Epithelial cell of esophagus (primary cell): ENCODE data around the gene OLFML2A.
A peak's percentile ranks its signal among the peaks of the same experiment; 100 is the strongest.

Source experiments
- DNase-seq: peaks from one replicate; pipeline ENCODE4 v3.0.0; 2010; ENCODE audit warnings: low read depth
- H3K4me3 ChIP-seq: 2 replicates; pipeline ENCODE4 v1.5.1; 2011; ENCODE audit warnings: mild to moderate bottlenecking, low read length, control low read depth
- CTCF ChIP-seq: IDR thresholded peaks from 2 replicates; pipeline ENCODE4 v1.5.1; 2011; ENCODE audit warnings: low read depth, mild to moderate bottlenecking, low read length, control low read depth, inconsistent platforms; ENCODE audit not compliant: insufficient read depth; ENCODE audit errors: missing control alignments

OLFML2A gene

GRCh38 chr9:124760719-124761118, 16.2 kb upstream of the OLFML2A start:
- TF ChIP-seq CTCF = no peak
- H3K4me3 ChIP-seq = no peak overlapping the region
- DNase-seq = no peak

- TF ChIP-seq CTCF = no peak
- no peak overlapping the region for H3K4me3 ChIP-seq
Measured at GRCh38 chr9:124761196-124761595, 15.7 kb upstream of the OLFML2A start.

GRCh38 chr9:124761710-124762109, 15.2 kb upstream of the OLFML2A start:
- DNase-seq = no peak
- TF ChIP-seq CTCF = no peak
- no peak overlapping the region for H3K4me3 ChIP-seq

More at GRCh38 chr9:124761196-124761595, 15.7 kb upstream of the OLFML2A start:
- DNase-seq = no peak

- TF ChIP-seq CTCF = no peak
Measured at GRCh38 chr9:124762633-124763032, 14.3 kb upstream of the OLFML2A start.

GRCh38 chr9:124764774-124765438, 12.0 kb upstream of the OLFML2A start:
- DNase-seq = peak; percentile 45
- peak; percentile 43 for TF ChIP-seq CTCF
- H3K4me3 ChIP-seq = no peak overlapping the region

More at GRCh38 chr9:124762633-124763032, 14.3 kb upstream of the OLFML2A start:
- no peak for DNase-seq
- H3K4me3 ChIP-seq = no peak overlapping the region

GRCh38 chr9:124765439-124765835, 11.5 kb upstream of the OLFML2A start:
- no peak for DNase-seq
- no peak for TF ChIP-seq CTCF
- no peak overlapping the region for H3K4me3 ChIP-seq

GRCh38 chr9:124766326-124766725, 10.6 kb upstream of the OLFML2A start:
- no peak overlapping the region for H3K4me3 ChIP-seq

More at GRCh38 chr9:124766326-124766725, 10.6 kb upstream of the OLFML2A start:
- no peak for DNase-seq
- TF ChIP-seq CTCF = no peak
